ENCODE results near the gene NHS.

Gene NHS

GRCh38 chrX:17595456-17596035, 220.5 kb downstream of the NHS start:
- no peak for DNase-seq

GRCh38 chrX:17596061-17596460, 221.1 kb downstream of the NHS start:
- DNase-seq: no peak

- DNase-seq: no peak
Observed at GRCh38 chrX:17596546-17597205, 221.7 kb downstream of the NHS start.

GRCh38 chrX:17597327-17597726, 222.3 kb downstream of the NHS start:
- DNase-seq: no peak

- DNase-seq: no peak
Observed at GRCh38 chrX:17597836-17598439, 222.9 kb downstream of the NHS start.

GRCh38 chrX:17601441-17602200, 226.6 kb downstream of the NHS start:
- DNase-seq: no peak

GRCh38 chrX:17602245-17602644, 227.2 kb downstream of the NHS start:
- no peak for DNase-seq

GRCh38 chrX:17603196-17603595, 228.2 kb downstream of the NHS start:
- DNase-seq: no peak

- no peak for DNase-seq
Observed at GRCh38 chrX:17605676-17606075, 230.7 kb downstream of the NHS start.

- DNase-seq: no peak
Observed at GRCh38 chrX:17606231-17606630, 231.2 kb downstream of the NHS start.

- DNase-seq: no peak
Observed at GRCh38 chrX:17608888-17609287, 233.9 kb downstream of the NHS start.

GRCh38 chrX:17610788-17611187, 235.8 kb downstream of the NHS start:
- no peak for DNase-seq

GRCh38 chrX:17613979-17614588, 239.1 kb downstream of the NHS start:
- DNase-seq: no peak

- DNase-seq: no peak
Observed at GRCh38 chrX:17616936-17617335, 241.9 kb downstream of the NHS start.

- DNase-seq: no peak
Observed at GRCh38 chrX:17617806-17618205, 242.8 kb downstream of the NHS start.

GRCh38 chrX:17621566-17622270, 246.7 kb downstream of the NHS start:
- DNase-seq: no peak

GRCh38 chrX:17622331-17622730, 247.3 kb downstream of the NHS start:
- DNase-seq: no peak

GRCh38 chrX:17623750-17624149, 248.8 kb downstream of the NHS start:
- DNase-seq: no peak

- DNase-seq: no peak
Observed at GRCh38 chrX:17627026-17627425, 252.0 kb downstream of the NHS start.

- DNase-seq: no peak
Observed at GRCh38 chrX:17628976-17629375, 254.0 kb downstream of the NHS start.

GRCh38 chrX:17629519-17629918, 254.5 kb downstream of the NHS start:
- no peak for DNase-seq

- no peak for DNase-seq
Observed at GRCh38 chrX:17631647-17632046, 256.6 kb downstream of the NHS start.

- no peak for DNase-seq
Observed at GRCh38 chrX:17632942-17633341, 257.9 kb downstream of the NHS start.
